ENCODE measurements around the gene MFAP5. TPM values are rescaled to one million over a fixed set of nuclear protein-coding genes. Genes with fewer than 3 reads are reported as not detected.

MFAP5 gene
- total RNA-seq, 1 experiment from 2014 or later: 0.26 TPM

GRCh38 chr12:8681129-8681884, 18.7 kb upstream of the MFAP5 start:
- peak overlapping the region; percentile 59 for H3K4me2 ChIP-seq (ENCODE audit: insufficient read depth, insufficient read length, low read length)
- H3K27me3 Mint-ChIP-seq (ENCODE audit: low read depth): no peaks in the 10 kb centered on the region
- no peaks in the 10 kb centered on the region for H4K20me1 ChIP-seq (ENCODE audit: control insufficient read depth, insufficient read depth, insufficient read length)
- WGBS (ENCODE audit: extremely low coverage, insufficient read length, low lambda C conversion rate): no CpG with 5 or more reads among the region's 11 CpGs
- peak; percentile 77 for DNase-seq
- H3K4me3 Mint-ChIP-seq: peak overlapping the region; percentile 48 to 64
- H4K8ac ChIP-seq (replicated peaks; ENCODE audit: insufficient read length, low read depth, low read length): no peak overlapping the region
- TF ChIP-seq CTCF (conservative IDR thresholded peaks at IDR 0.05): no peak
- H3K9me3 ChIP-seq (ENCODE audit: control insufficient read depth, low read depth, low read length): no peaks in the 10 kb centered on the region
- no peak overlapping the region for H2AK5ac ChIP-seq (ENCODE audit: insufficient read length, low read length)
- no peak overlapping the region for H3K18ac ChIP-seq (ENCODE audit: insufficient read length, low read depth, low read length)
- peaks cover 4 to 11% (median 7%) of the 10 kb centered on the region in 3 experiments; a peak in 5 of 7 replicates for H3K36me3 Mint-ChIP-seq (ENCODE audit: insufficient read depth in 1 of 3, low read depth in 3 of 3)
- H3K23ac ChIP-seq (ENCODE audit: insufficient read length, low read depth, low read length): no peak overlapping the region
- H3K14ac ChIP-seq (ENCODE audit: insufficient read depth, low read length): no peak overlapping the region
- no peaks in the 10 kb centered on the region for H3K79me2 ChIP-seq (ENCODE audit: insufficient read depth, low read length)
- H3K79me1 ChIP-seq (ENCODE audit: insufficient read depth, low read depth, low read length, poor library complexity, severe bottlenecking): no peaks in the 10 kb centered on the region
- no peak overlapping the region for H4K91ac ChIP-seq (ENCODE audit: insufficient read length, low read depth, low read length)
- H4K5ac ChIP-seq (ENCODE audit: insufficient read length, low read depth, low read length): no peak overlapping the region
- H3K9ac ChIP-seq (ENCODE audit: extremely low read depth, insufficient read length, low read length): no peak overlapping the region
- H3T11ph ChIP-seq (ENCODE audit: low read length): no peak overlapping the region
- no peak overlapping the region for H2BK120ac ChIP-seq (ENCODE audit: low read depth, low read length, poor library complexity, severe bottlenecking)
- H2BK12ac ChIP-seq (ENCODE audit: insufficient read length, low read depth, low read length): no peak overlapping the region
- peaks cover 21 to 25% of the 10 kb centered on the region in 2 experiments for H3K4me1 Mint-ChIP-seq
- peak overlapping the region; percentile 70 to 76 (median 75); a peak in 6 of 7 replicates for H3K27ac Mint-ChIP-seq
- peak overlapping the region; percentile 49 for H3K27ac ChIP-seq (ENCODE audit: insufficient read length, low read depth, low read length)
- no peak overlapping the region for H2BK15ac ChIP-seq (ENCODE audit: low read depth, low read length)
- no peak overlapping the region for H2AFZ ChIP-seq (ENCODE audit: low read length)
- H3K9me3 Mint-ChIP-seq: peaks cover 6 to 9% of the 10 kb centered on the region in 2 experiments; a peak in 4 of 5 replicates
- H3K23me2 ChIP-seq (ENCODE audit: insufficient read length, low read depth, low read length, poor library complexity, severe bottlenecking): no peaks in the 10 kb centered on the region
- no peak overlapping the region for H2BK5ac ChIP-seq (ENCODE audit: insufficient read length, low read length)
- no peak overlapping the region for H3K56ac ChIP-seq (ENCODE audit: insufficient read length, low read depth, low read length)
- H3K4me1 ChIP-seq (ENCODE audit: insufficient read depth, low read length): peaks cover 5% of the 10 kb centered on the region; the same call in 1 of the 2 replicates
- no peak overlapping the region for H3K4ac ChIP-seq (ENCODE audit: low read depth, low read length)
- no peak overlapping the region for H2BK20ac ChIP-seq (ENCODE audit: low read depth, low read length, poor library complexity, severe bottlenecking)
- no peaks in the 10 kb centered on the region for H3K27me3 ChIP-seq (ENCODE audit: insufficient read depth, low read length)
